ENCODE measurements around the gene XKR8. TPM values are rescaled to one million over a fixed set of nuclear protein-coding genes. Genes with fewer than 3 reads are reported as not detected.

XKR8 gene
- total and polyA plus RNA-seq, 9 of the 15 experiments (the other 6 are each of a cell fraction or from before 2014, with no cell fraction given), result 0.45 to 2.8 (median 1.7) TPM

DNA sequence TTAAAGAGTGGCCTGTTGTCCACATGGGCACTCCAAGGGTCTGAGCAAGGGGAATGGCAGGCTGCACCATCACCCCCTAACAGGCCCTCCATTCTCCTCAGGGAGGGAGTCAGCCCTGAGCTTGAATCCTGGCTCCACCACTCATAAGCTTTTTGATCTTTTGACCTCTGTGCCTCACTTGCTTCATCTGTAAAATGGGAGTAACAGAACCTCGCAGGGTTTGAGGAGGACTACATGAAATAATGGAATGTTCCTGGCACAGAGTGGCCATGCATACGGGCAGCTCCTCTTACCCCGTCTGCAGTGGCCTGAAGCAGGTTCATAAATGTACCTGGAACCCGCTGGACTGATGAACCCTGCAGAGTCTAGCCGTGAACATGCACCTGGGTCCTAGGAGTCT, 2.1 kb upstream of the XKR8 start (continued):
- TF ChIP-seq, protein P1, sequence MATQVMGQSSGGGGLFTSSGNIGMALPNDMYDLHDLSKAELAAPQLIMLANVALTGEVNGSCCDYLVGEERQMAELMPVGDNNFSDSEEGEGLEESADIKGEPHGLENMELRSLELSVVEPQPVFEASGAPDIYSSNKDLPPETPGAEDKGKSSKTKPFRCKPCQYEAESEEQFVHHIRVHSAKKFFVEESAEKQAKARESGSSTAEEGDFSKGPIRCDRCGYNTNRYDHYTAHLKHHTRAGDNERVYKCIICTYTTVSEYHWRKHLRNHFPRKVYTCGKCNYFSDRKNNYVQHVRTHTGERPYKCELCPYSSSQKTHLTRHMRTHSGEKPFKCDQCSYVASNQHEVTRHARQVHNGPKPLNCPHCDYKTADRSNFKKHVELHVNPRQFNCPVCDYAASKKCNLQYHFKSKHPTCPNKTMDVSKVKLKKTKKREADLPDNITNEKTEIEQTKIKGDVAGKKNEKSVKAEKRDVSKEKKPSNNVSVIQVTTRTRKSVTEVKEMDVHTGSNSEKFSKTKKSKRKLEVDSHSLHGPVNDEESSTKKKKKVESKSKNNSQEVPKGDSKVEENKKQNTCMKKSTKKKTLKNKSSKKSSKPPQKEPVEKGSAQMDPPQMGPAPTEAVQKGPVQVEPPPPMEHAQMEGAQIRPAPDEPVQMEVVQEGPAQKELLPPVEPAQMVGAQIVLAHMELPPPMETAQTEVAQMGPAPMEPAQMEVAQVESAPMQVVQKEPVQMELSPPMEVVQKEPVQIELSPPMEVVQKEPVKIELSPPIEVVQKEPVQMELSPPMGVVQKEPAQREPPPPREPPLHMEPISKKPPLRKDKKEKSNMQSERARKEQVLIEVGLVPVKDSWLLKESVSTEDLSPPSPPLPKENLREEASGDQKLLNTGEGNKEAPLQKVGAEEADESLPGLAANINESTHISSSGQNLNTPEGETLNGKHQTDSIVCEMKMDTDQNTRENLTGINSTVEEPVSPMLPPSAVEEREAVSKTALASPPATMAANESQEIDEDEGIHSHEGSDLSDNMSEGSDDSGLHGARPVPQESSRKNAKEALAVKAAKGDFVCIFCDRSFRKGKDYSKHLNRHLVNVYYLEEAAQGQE (IDR thresholded peaks at IDR 0.05; ENCODE audit: borderline replicate concordance), result no peak
- TF ChIP-seq, protein P1 (CRISPR knock-in tag; IDR thresholded peaks at IDR 0.05; ENCODE audit: low read depth), result no peak
- TF ChIP-seq BMI1 (IDR thresholded peaks at IDR 0.05; ENCODE audit: low read length) (no peak), ZNF316 (IDR thresholded peaks at IDR 0.05) (no peak), THRB (CRISPR knock-in tag; conservative IDR thresholded peaks at IDR 0.05) (no peak), HMGN3 (IDR thresholded peaks at IDR 0.05; ENCODE audit: borderline replicate concordance, extremely low read depth, insufficient read length, low read depth, low read length) (no peak), HDAC2 (IDR thresholded peaks at IDR 0.05) (peak; percentile 34; the same call in 1 of the 2 replicates), CHD4 (IDR thresholded peaks at IDR 0.05; ENCODE audit: insufficient read depth, insufficient replicate concordance, low read depth, low read length, poor library complexity, severe bottlenecking) (peak; percentile 83), HCFC1 (IDR thresholded peaks at IDR 0.05; ENCODE audit: low read depth, low read length) (no peak), NCOA2 (IDR thresholded peaks at IDR 0.05; ENCODE audit: partially characterized antibody in 2 of 2) (no peak), SMAD4 (CRISPR knock-in tag; conservative IDR thresholded peaks at IDR 0.05) (no peak), IRF1 (CRISPR knock-in tag; IDR thresholded peaks at IDR 0.05; ENCODE audit: borderline replicate concordance) (no peak), ZNF121 (CRISPR knock-in tag; conservative IDR thresholded peaks at IDR 0.05) (no peak)
- TF ChIP-seq, protein P2, sequence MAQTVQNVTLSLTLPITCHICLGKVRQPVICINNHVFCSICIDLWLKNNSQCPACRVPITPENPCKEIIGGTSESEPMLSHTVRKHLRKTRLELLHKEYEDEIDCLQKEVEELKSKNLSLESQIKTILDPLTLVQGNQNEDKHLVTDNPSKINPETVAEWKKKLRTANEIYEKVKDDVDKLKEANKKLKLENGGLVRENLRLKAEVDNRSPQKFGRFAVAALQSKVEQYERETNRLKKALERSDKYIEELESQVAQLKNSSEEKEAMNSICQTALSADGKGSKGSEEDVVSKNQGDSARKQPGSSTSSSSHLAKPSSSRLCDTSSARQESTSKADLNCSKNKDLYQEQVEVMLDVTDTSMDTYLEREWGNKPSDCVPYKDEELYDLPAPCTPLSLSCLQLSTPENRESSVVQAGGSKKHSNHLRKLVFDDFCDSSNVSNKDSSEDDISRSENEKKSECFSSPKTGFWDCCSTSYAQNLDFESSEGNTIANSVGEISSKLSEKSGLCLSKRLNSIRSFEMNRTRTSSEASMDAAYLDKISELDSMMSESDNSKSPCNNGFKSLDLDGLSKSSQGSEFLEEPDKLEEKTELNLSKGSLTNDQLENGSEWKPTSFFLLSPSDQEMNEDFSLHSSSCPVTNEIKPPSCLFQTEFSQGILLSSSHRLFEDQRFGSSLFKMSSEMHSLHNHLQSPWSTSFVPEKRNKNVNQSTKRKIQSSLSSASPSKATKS (CRISPR knock-in tag; IDR thresholded peaks at IDR 0.05), result no peak
